Kidney capillary endothelial cell (primary cell): ENCODE data around the gene BCL2L11.
"Not testable (repeated sequence)": the region's sequence is repeated elsewhere in the genome, so short reads cannot be mapped to it uniquely, and the experiment has no call there.

Experiments used
- DNase-seq: peaks from one replicate; pipeline ENCODE4 v3.0.0-alpha.2; 2018; ENCODE audit warnings: low spot score

BCL2L11 gene, protein sequence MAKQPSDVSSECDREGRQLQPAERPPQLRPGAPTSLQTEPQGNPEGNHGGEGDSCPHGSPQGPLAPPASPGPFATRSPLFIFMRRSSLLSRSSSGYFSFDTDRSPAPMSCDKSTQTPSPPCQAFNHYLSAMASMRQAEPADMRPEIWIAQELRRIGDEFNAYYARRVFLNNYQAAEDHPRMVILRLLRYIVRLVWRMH

DNA sequence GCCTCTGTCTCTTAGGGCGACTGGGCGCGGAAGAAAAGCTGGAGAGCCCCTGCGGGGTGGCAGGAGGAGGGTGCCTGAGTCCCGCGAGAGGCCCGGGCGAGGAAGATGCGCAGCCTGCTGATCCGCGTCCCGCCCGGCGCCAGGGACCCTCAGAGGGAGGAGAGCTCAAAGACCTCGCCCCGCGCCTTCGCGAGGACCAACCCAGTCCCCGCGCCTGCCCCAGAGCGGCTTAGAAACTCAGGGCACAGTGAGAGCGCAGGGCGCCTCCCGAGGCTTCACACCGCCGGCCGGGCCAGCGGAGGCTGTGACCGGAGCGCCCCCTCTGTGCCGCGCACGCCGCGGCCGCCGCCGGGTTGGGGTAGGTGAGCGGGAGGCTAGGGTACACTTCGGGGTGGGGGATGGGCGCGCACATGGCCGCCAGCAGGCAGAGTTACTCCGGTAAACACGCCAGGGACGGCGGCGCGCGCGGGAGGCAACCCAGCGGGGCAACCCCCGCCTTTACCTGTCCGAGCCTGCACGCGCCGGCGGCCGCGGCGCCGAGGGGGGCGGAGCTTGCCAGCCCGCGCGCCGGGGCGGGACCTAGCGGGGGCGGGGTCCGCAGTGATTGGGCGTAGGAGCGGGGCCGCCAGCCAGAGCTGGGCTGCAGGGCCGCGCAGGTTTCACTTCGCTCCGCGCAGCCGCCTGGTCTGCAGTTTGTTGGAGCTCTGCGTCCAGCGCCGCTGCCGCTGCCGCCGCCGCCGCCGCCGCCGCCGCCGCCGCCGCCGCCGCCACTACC is at the start of gene BCL2L11:
Gene BCL2L11, plus strand, starts transcription at position 662 of the 775 bp plus-strand sequence. CDS start 2,832 bp downstream, outside the sequence.
- DNase-seq: peak; percentile 79

DNA sequence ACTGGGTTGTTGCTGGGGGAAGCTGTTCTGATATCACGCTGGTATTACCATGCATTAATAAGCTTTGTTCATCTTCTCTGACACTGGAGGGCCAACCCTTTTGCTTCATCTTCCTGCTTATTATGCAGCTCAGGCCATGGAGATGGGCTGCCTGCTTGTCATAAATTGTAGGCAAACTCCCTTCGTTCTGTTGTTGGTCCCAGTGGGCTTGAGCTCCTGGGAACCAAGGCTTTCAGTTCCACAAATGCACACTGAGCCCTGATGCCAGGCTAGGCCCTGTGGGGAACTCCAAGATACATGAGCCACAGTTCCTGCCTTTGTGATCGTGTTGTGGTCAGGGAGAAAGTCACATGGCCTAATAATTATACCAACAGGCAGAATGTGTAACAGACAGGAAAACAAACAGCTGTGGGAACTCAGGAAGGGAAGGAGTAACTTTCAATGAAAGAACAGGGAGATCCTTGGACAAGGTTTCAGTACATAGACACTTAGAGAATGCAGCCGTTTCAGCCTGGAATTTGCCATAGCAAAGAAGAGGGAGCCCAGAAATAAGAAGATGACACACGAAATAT is 49.0 kb upstream of the BCL2L11 start:
- DNase-seq: peak; percentile 8

DNA sequence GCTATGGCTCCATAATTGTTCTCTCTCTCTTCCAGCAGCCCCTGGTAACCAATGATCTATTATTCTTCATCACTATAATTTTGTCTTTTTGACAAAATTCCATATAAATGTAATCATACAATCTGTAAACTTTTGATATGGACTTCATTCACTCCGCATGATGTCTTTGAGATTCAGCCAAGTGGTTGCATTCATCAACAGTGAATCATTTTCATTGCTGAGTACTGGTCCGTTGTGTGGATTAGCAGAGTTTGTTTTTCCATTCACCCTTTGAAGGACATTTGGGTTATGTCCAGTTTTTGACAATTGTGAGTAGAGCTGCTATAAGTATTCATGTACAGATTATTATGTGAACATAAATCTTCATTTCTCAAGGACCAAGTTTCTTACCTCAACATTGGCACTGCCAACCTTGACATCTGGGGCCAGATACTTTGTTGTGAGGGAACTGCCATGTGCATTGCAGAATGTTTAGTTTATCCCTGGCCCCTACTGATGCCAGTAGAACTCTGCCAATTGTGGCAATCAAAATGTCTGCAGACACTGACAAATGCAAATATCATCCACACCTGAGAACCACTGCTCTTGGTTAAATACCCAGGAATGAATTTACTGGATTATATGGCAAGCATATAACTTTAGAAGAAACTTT is 48.4 kb upstream of the BCL2L11 start:
- DNase-seq: peak; percentile 2

DNA sequence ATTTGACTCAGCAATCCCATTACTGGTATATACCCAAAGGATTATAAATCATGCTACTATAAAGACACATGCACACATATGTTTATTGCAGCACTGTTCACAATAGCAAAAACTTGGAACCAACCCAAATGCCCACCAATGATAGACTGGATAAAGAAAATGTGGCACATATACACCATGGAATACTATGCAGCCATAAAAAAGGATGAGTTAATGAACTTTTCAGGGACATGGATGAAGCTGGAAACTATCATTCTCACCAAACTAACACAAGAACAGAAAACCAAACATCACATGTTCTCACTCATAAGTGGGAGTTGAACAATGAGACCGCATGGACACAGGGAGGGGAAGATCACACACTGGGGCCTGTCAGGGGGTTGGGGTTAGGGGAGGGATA is 38.1 kb upstream of the BCL2L11 start:
- not testable (repeated sequence) for DNase-seq

DNA sequence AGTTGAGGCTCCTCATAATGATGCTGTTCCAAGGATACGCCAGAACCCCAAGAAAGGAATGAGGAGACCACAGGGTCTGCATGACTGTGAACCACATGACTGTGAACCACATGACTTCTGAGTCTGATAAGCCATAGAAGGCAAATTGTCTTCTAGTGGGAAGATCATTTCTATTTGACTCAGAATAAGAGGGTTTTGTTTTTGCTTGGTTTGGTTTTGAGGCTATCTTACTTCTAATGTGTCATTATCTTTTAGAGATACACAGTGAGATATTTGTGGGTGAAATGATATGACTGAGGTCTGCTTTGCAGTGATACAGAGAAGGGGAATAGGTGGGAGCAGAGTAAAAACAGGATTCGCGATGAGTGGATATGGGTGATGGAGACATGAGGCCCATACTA is 28.9 kb upstream of the BCL2L11 start:
- DNase-seq: no peak

DNA sequence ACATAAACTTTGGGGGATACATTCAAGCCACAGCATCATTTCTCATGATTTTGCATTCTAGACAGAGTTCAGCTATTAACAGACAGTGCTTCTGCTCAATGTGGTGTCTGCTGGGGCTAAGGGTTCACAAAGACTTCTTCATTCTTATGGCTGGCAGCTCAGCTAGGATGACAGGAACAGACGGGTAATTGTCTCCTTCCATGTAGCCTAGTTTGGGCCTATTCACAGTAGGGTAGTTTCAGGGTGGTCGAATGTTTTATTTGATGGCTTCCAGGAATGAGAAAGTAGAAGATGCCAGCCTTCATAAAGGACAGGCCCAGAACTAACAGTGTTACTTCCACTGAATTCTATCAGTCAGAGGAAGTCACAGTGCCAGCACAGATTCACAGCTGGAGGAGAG is 26.0 kb upstream of the BCL2L11 start:
- DNase-seq: no peak

DNA sequence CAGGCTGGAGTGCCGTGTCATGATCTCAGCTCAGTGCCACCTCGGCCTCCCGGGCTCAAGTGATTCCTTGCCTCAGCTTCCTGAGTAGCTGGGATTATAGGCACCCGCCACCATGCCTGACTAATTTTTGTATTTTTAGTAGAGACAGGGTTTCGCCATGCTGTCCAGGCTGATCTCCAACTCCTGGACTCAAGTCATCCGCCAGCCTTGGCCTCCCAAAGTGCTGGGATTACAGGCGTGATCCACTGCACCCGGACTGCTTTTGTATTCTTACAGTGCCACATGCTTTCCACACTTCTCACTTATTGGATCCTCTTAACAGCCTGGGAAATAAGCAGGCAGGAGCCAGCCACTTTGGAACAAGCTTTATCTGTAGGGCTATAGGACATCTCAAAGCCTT is 25.3 kb upstream of the BCL2L11 start:
- DNase-seq: no peak

DNA sequence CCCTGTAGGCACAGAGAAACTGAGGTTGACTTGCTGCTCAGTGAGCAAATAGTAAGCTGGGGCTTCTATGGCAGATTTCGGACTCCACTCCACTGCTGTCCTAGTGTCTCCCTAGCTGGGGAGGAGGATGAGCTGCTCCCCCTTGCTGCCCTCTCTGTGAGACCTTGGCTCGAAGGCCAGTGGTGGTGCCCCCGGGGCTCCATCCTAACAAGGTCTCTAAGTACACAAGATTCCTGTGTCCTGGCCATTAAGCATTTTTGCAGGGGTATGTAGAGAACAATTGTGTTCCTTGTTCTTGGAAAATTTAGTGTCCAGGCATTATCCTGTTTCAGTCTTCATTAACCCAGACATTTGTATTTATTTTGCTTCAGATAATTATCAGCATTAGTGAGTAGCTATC is 21.3 kb upstream of the BCL2L11 start:
- no peak for DNase-seq

DNA sequence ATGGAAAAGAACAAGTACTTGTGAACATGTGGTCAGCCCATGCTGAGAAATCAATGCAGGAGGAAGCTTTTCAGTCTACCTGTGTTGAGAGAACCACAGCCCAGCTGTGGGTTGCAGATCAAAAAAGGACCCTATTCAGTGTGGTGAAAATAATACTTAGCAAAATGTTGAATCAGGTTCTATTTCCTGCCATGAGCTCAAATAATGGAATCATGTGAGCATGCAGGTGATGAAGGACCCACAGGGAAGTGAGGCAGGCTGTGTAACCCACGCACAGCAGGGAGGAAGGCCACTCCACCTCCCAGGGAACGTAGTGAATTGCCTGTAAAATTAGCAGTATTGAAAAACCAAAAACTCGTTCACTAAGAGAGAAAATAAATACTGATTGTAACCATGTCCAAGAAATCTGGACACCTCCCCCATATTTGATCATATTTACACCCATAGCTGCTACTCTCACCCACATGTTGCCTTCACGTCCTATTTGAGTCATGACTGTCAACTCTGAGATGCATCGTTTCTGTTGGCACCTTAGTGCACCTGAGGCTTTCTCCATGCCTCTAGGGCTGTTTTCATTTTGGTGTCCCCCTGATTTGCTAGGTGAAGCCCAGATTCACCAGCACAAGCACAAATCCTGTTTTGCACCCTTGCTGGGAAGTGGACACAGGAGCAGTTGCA is 20.5 kb upstream of the BCL2L11 start:
- DNase-seq: no peak

DNA sequence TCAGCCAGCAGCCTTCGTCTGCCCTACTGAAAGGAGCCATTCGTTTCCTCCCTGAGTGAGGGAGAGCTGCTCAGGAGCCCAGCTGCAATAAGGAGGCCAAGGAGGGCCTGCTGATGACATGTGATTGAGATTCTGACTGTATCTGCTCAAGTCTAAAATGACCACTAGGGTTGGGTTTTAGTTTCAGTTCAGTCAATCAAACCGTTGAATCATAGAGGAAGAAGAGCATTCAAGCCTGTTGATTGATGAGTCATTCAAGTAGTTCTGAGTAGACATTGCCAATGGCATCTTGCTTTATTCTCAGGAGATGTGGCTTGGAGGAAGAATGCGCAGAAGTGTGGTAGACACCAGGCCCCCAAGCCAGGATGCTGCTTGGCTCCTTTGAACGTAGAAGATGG is 19.9 kb upstream of the BCL2L11 start:
- peak; percentile 6 for DNase-seq

DNA sequence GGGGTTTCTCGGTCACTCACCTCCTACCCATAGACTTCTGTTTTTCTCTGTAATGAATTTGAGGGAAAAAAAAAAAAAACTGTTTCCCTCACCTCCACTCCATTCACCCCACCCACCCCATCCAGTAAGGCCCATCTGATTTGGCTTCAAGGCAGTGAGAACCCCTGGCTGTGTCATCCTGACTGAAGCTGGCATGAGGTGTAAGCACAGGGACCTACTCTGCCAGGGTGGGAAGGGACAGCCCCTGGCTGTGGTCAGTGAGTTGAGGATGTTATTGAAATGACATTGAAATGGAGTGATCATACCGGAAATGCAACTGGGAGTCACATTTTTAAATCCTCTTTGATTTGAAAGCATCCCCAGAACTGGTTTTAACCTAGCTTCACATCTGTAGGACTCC is 19.1 kb upstream of the BCL2L11 start:
- no peak for DNase-seq

DNA sequence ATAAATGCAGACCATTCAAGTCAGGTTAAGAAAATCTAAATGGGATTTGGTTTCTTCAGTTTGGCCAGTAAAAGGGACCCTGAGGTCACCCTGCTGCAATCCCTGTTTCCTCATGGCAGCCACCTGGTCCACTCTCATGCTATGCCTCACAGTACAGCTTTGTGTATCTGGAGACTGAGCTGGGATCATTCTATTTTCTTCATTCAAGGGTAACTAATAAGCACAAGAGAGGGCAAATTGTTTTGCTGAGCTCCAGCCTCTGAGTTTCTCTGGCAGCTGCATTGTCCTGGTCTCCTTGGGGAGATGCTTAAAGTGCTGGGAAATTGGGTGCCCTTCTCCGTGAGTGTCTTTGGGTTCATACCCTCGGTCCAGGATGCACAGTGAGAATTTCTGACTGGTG is 18.5 kb upstream of the BCL2L11 start:
- DNase-seq: no peak

DNA sequence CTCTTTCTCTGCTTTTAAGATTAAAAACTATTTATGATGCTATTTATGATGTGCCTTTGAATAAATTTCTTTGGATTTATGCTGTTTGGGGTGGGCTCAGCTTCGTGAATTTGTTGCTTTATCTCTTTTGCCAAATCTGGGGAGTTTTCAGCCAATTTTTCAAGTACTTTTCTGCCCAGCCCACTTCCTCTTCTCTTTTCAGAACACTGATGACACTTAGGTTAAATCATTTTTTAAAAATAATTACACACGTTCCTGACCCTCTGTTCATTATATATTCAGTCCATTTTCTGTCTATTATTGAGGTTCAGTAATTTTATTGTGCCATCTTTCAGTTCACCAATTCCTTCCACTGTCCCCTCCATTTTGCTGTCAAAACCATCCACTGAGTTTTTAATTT is 14.8 kb upstream of the BCL2L11 start:
- no peak for DNase-seq

DNA sequence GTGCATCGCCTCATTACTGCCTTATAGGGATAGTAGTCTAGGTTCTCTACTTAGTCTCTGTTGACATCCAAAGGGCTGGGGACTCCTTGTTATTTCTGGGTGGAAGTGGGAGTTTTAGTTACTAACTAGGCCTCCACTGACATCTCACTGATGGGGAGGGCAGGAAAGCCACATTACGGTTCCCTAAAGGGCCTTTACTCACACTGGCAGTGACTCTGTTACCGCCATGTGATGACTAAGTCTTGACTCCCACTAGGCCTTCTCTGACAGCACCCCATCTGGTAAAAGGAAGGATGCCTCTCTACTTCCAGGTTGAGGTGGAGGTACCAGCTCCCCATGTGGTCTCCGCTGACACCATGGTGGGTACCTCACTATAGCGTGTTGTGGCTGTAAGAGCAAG is 14.0 kb upstream of the BCL2L11 start:
- no peak for DNase-seq

DNA sequence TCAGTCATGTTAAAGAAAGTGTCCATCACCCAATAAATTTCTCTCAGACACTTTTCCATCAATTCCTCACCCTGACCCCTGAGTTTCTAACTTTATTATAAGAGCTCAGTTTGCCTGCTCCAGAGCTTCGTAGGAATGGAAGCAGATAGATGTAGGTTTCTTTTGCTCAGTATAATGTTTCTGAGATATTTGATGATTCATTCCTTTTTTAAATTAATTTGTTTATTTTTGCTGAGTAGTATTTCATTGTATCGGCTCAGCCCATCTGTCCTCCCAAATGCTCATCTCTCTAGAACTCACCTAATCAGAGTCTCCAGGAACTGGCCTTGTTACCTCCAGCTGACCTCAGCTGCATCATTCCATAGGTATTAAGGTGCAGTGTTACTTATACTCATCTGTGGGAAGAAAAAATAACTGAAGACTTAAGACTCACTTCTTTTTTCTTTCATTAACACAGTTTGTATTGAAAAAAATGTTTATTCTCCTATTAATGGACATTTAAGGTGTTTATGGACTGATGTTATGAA is 11.9 kb upstream of the BCL2L11 start:
- DNase-seq: no peak

DNA sequence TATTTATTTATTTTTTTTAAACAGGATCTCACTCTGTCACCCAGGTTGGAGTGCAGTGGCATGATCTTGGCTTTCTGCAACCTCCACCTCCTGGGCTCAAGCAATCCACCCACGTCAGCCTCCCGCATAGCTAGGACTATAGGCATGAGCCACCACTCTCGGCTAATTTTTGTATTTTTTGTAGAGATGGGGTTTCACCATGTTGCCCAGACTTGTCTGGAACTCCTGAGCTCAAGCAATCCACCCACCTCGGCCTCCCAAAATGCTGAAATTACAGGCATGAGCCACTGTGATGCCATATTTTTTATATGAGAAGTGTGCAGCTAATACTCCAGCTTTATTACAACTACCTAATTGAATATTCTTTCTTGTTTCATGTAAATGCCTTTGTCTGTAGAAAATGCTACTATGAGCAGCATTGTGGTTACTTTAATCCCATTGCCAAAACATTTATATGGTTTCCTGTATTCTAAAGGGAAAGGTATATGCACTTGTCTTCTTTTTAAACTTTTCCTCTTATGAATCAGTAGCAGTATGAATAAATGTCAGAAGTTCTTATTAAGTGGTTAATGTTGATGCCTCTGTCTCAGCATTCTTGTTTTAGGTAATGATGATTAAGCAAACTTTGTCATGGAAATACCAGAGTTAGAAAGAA is 9.5 kb upstream of the BCL2L11 start:
- no peak for DNase-seq

DNA sequence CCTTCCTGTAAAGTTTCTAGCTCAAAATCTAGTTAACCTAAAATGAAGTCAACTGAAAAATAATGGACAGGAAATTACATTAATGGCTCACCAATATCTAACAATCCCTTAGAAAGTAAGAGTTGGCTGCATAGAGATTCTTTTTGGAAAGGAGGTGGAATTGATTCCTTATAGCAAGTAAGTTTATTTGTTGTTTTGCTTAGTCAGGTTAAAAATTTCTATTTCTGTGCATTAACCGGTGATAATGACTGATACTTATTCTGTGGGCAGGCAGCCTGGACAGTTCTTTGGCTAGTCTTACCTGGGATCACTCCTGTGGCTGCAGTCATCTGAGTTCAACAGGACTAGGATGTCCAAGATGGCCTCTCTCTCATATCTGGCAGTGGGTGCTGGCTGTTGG is 6.9 kb upstream of the BCL2L11 start:
- DNase-seq: no peak

DNA sequence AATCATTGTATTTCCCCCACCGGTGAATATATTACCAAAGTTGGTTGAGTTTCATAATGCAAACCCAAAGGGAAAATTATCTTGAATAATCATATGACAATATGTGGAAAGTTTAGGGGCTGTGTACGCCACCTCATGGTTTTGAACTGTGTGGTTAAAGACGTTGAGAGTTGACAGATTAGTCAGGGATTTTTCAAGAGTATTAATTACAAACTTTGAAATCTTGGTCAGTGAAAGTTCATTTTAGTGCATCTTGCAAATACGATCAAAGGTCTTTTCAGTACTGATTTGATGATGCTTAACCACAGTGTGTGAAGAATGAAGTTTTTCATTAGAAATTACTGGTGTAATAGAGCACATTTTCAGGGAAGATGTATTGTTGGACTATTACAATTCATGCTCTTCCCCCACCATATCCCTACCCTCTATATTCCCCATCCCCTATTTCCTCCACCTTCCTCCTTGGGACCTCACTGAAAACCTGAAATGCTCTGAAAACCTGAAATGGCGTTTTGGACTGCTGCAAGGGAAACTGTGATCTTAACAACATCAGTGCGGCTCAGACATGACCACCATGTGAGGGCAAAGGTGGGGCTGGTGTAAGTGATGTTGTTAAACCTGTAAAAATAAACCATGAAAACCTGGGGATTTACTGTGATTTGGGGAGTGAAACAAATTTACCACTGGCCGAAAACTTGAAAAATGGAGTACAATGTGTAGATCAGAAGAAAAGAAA is 4.5 kb upstream of the BCL2L11 start:
- no peak for DNase-seq

DNA sequence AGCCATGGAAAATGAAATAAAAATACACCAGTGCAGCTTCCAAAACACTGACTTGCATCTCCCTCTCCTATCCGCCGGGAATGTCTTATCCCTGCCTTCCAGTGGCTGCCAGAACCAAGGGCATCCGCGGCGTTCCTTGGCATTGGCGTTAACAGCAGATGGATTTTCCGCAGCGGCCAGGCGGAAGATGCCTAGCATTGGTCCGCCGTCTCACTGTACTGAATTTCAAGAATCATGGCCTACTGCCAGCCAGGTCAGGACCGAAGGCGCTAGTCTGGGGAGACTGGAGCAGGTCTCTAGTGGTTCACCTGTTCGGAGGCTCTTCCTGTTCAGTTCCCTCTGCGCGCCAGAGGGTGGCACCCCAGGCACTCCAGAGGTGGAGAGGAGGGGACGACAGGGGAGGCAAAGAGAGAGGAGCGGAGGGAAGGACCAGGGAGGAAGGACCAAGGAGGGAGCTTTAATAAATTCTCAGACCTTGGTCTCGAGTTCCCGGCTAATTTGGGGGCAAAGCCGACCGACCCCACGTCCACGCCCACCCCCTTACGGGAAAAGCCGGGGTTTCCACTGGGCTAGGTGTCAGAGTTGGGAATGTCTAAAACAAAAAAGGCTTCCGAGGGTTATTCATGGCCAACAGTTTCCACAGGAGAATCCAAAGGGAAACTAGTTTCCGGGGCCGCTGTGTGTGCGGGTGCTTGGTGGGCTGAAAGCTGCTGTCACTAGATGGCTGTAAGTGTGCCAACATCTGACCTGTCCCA is 3.7 kb upstream of the BCL2L11 start:
- peak; percentile 46 for DNase-seq
